Nephron progenitor cell (in vitro differentiated cells): ENCODE results near the gene ZNF804A.

Experiments used
- DNase-seq: peaks from one replicate; pipeline ENCODE4 v3.0.0; 2021
- H3K27ac Mint-ChIP-seq: 2 replicates; pipeline ENCODE4 v1.8.0; 2021; ENCODE audit warnings: mild to moderate bottlenecking, moderate library complexity, mixed read lengths
- H3K27me3 Mint-ChIP-seq: 2 replicates; pipeline ENCODE4 v1.8.0; 2021; ENCODE audit warnings: mild to moderate bottlenecking, low read depth, mixed read lengths; ENCODE audit not compliant: poor library complexity
- H3K36me3 Mint-ChIP-seq: 2 replicates; pipeline ENCODE4 v1.8.0; 2021; ENCODE audit warnings: low read depth, mixed read lengths
- H3K4me1 Mint-ChIP-seq: 2 replicates; pipeline ENCODE4 v1.8.0; 2021; ENCODE audit warnings: mixed read lengths
- H3K4me3 Mint-ChIP-seq: 2 replicates; pipeline ENCODE4 v1.8.0; 2021; ENCODE audit warnings: mild to moderate bottlenecking, moderate library complexity, mixed read lengths
- H3K9me3 Mint-ChIP-seq: 2 replicates; pipeline ENCODE4 v1.8.0; 2021; ENCODE audit warnings: mild to moderate bottlenecking, moderate library complexity, mixed read lengths
- CTCF ChIP-seq: fragments of 200-600 bp; sonication (generic); IDR thresholded peaks from 2 replicates; pipeline ENCODE4 v1.5.0; 2021; ENCODE audit warnings: antibody characterized with exemption

ZNF804A gene

GRCh38 chr2:184780384-184780783 lies 182.1 kb downstream of the ZNF804A start:
- no peak for TF ChIP-seq CTCF
- no peak overlapping the region for H3K4me3 Mint-ChIP-seq
- no peaks in the 10 kb centered on the region for H3K4me1 Mint-ChIP-seq
- no peaks in the 10 kb centered on the region for H3K27me3 Mint-ChIP-seq
- no peak overlapping the region for H3K27ac Mint-ChIP-seq
- H3K36me3 Mint-ChIP-seq: no peaks in the 10 kb centered on the region
- H3K9me3 Mint-ChIP-seq: no peaks in the 10 kb centered on the region
- DNase-seq: no peak

GRCh38 chr2:184780944-184781343 lies 182.6 kb downstream of the ZNF804A start:
- TF ChIP-seq CTCF: no peak
- H3K27me3 Mint-ChIP-seq: no peaks in the 10 kb centered on the region
- H3K27ac Mint-ChIP-seq: no peak overlapping the region
- H3K4me1 Mint-ChIP-seq: no peaks in the 10 kb centered on the region
- H3K4me3 Mint-ChIP-seq: no peak overlapping the region
- no peak for DNase-seq
- no peaks in the 10 kb centered on the region for H3K9me3 Mint-ChIP-seq
- no peaks in the 10 kb centered on the region for H3K36me3 Mint-ChIP-seq

- H3K27me3 Mint-ChIP-seq: peaks cover 4% of the 10 kb centered on the region
- DNase-seq: no peak
- H3K4me3 Mint-ChIP-seq: no peak overlapping the region
- no peaks in the 10 kb centered on the region for H3K4me1 Mint-ChIP-seq
- H3K9me3 Mint-ChIP-seq: no peaks in the 10 kb centered on the region
- H3K27ac Mint-ChIP-seq: peak overlapping the region; percentile 56
- no peak for TF ChIP-seq CTCF
- H3K36me3 Mint-ChIP-seq: no peaks in the 10 kb centered on the region
Measured at GRCh38 chr2:184783576-184783975, 185.2 kb downstream of the ZNF804A start.

- no peak overlapping the region for H3K27ac Mint-ChIP-seq
- H3K4me3 Mint-ChIP-seq: no peak overlapping the region
- no peak for DNase-seq
- no peak for TF ChIP-seq CTCF
- no peaks in the 10 kb centered on the region for H3K9me3 Mint-ChIP-seq
- no peaks in the 10 kb centered on the region for H3K27me3 Mint-ChIP-seq
- no peaks in the 10 kb centered on the region for H3K36me3 Mint-ChIP-seq
- H3K4me1 Mint-ChIP-seq: no peaks in the 10 kb centered on the region
Measured at GRCh38 chr2:184793176-184793575, 194.8 kb downstream of the ZNF804A start.

GRCh38 chr2:184799379-184799778 lies 201.1 kb downstream of the ZNF804A start:
- Mint-ChIP-seq H3K4me3 (no peak overlapping the region), H3K27me3 (no peaks in the 10 kb centered on the region), H3K9me3 (no peaks in the 10 kb centered on the region), H3K4me1 (no peaks in the 10 kb centered on the region), H3K36me3 (no peaks in the 10 kb centered on the region), H3K27ac (no peak overlapping the region)
- no peak for DNase-seq
- TF ChIP-seq CTCF: no peak

GRCh38 chr2:184814421-184814820 lies 216.1 kb downstream of the ZNF804A start:
- Mint-ChIP-seq H3K4me3 (no peak overlapping the region), H3K4me1 (peaks cover 7% of the 10 kb centered on the region), H3K27me3 (no peaks in the 10 kb centered on the region), H3K27ac (peak overlapping the region; percentile 24), H3K36me3 (no peaks in the 10 kb centered on the region), H3K9me3 (peaks cover 4% of the 10 kb centered on the region)
- TF ChIP-seq CTCF: no peak
- no peak for DNase-seq
